H1 (cell line): ENCODE results near the gene EPB41L5. TPM values are rescaled to one million over a fixed set of nuclear protein-coding genes. Genes with fewer than 3 reads are reported as not detected.
A peak's percentile ranks its signal among the peaks of the same experiment; 100 is the strongest.

ENCODE experiments used
- CTCF ChIA-PET: fragments of 300-600 bp; sonication (Branson Sonifier 250); formaldehyde crosslinking; loops from one replicate; lab custom pipeline; 2021; ENCODE audit not compliant: partially characterized antibody; lab: Charles Lee
- POLR2A ChIA-PET: fragments of 300-600 bp; sonication (Branson Sonifier 250); formaldehyde crosslinking; loops from one replicate; lab custom pipeline; 2021; ENCODE audit warnings: inconsistent platforms; ENCODE audit not compliant: partially characterized antibody; lab: Charles Lee
- DNase-seq, 2 experiments: peaks; one replicate each; pipeline versions ENCODE4 v3.0.0 to v3.0.0-alpha.2; 2010 to 2022; ENCODE audit warnings: low spot score in 2 of 2, low read depth in 1 of 2, mixed read lengths in 1 of 2
- FAIRE-seq: peaks from 2 replicates; lab custom pipeline; 2011; peaks lifted over from hg19 to GRCh38; lab: Jason Lieb, UNC
- H2AFZ ChIP-seq: 2 replicates; pipeline ENCODE4 v1.8.1; 2012; ENCODE audit warnings: low read length, inconsistent platforms
- H2AK5ac ChIP-seq: 2 replicates; pipeline ENCODE4 v1.6.1; 2013; ENCODE audit warnings: low read depth, low read length
- H2BK120ac ChIP-seq: replicated peaks from 2 replicates; pipeline ENCODE3; 2013; ENCODE audit warnings: low read depth, low read length, inconsistent platforms
- H2BK12ac ChIP-seq: 2 replicates; pipeline ENCODE4 v1.6.1; 2013; ENCODE audit warnings: low read depth, low read length
- H2BK15ac ChIP-seq: 2 replicates; pipeline ENCODE4 v1.6.1; 2013; ENCODE audit warnings: low read length
- H2BK20ac ChIP-seq: 2 replicates; pipeline ENCODE4 v1.6.1; 2013; ENCODE audit warnings: low read length
- H2BK5ac ChIP-seq: 2 replicates; pipeline ENCODE4 v1.6.1; 2013; ENCODE audit warnings: low read depth, low read length
- H3K14ac ChIP-seq: 2 replicates; pipeline ENCODE4 v1.6.1; 2013; ENCODE audit warnings: inconsistent platforms; ENCODE audit not compliant: insufficient read length
- H3K18ac ChIP-seq: 2 replicates; pipeline ENCODE4 v1.6.1; 2013; ENCODE audit warnings: low read length; ENCODE audit errors: extremely low read depth
- H3K23ac ChIP-seq: 2 replicates; pipeline ENCODE4 v1.6.1; 2013; ENCODE audit warnings: inconsistent platforms; ENCODE audit not compliant: insufficient read length
- H3K23me2 ChIP-seq: 2 replicates; pipeline ENCODE4 v1.6.1; 2013; ENCODE audit warnings: low read depth, low read length
- H3K27ac ChIP-seq: 2 replicates; pipeline ENCODE4 v1.6.1; 2011; ENCODE audit warnings: low read depth, low read length, inconsistent platforms
- H3K27me3 ChIP-seq, 4 experiments: replicated peaks in 1 of 4; 1 replicate in 1 of 4; 2 replicates in 3 of 4; pipeline versions ENCODE4 v1.6.1 to v1.8.1; 2011 to 2013; ENCODE audit warnings: low read length in 3 of 4, mild to moderate bottlenecking in 3 of 4, inconsistent platforms in 2 of 4, mixed read lengths in 2 of 4, moderate library complexity in 1 of 4; ENCODE audit not compliant: control insufficient read depth in 3 of 4, insufficient read depth in 3 of 4; ENCODE audit errors: extremely low read depth in 1 of 4
- H3K36me3 ChIP-seq, 4 experiments: 2 replicates each; pipeline versions ENCODE4 v1.6.1 to v1.8.1; 2011 to 2013; ENCODE audit warnings: mild to moderate bottlenecking in 4 of 4, low read length in 3 of 4, moderate library complexity in 2 of 4, control low read depth in 1 of 4, inconsistent platforms in 1 of 4; ENCODE audit not compliant: insufficient read depth in 4 of 4, control insufficient read depth in 2 of 4
- H3K4ac ChIP-seq: replicated peaks from 2 replicates; pipeline ENCODE3; 2013; ENCODE audit warnings: low read length, low read depth, mixed read lengths, inconsistent platforms; ENCODE audit not compliant: insufficient read length
- H3K4me1 ChIP-seq, 4 experiments: replicated peaks in 1 of 4; 1 replicate in 1 of 4; 2 replicates in 3 of 4; pipeline versions ENCODE4 v1.6.1 to v1.8.1; 2011 to 2013; ENCODE audit warnings: low read length in 3 of 4, inconsistent platforms in 2 of 4, mixed read lengths in 1 of 4; ENCODE audit not compliant: insufficient read depth in 4 of 4, control insufficient read depth in 3 of 4
- H3K4me2 ChIP-seq, 2 experiments: 2 replicates each; pipeline versions ENCODE4 v1.6.1 to v1.8.1; 2011 to 2013; ENCODE audit warnings: low read depth in 2 of 2, low read length in 2 of 2, control low read depth in 1 of 2, inconsistent platforms in 1 of 2, mild to moderate bottlenecking in 1 of 2; ENCODE audit not compliant: insufficient read depth in 1 of 2
- H3K4me3 ChIP-seq, 4 experiments: fragments of 200-600, 300-600 bp in 1 of 4; sonication (generic), shearing (Covaris generic), sonication (Bioruptor Twin) in 1 of 4; 2 replicates each; pipeline versions ENCODE4 v1.5.1 to v1.8.1; 2011 to 2016; ENCODE audit warnings: low read length in 4 of 4, low read depth in 3 of 4, control low read depth in 2 of 4, inconsistent platforms in 2 of 4, mild to moderate bottlenecking in 2 of 4, mixed read lengths in 1 of 4, moderate library complexity in 1 of 4; ENCODE audit not compliant: insufficient read depth in 2 of 4; ENCODE audit errors: extremely low read depth in 1 of 4
- H3K56ac ChIP-seq: replicated peaks from 2 replicates; pipeline ENCODE3; 2013; ENCODE audit warnings: low read depth, mild to moderate bottlenecking, mixed read lengths, low read length, inconsistent platforms; ENCODE audit not compliant: insufficient read length
- H3K79me1 ChIP-seq: 2 replicates; pipeline ENCODE4 v1.6.1; 2013; ENCODE audit warnings: low read depth, low read length, control low read depth
- H3K79me2 ChIP-seq, 2 experiments: 2 replicates each; pipeline versions ENCODE4 v1.6.1 to v1.8.1; 2012 to 2013; ENCODE audit warnings: low read length in 2 of 2, mild to moderate bottlenecking in 2 of 2, inconsistent platforms in 1 of 2; ENCODE audit not compliant: insufficient read depth in 2 of 2, control insufficient read depth in 1 of 2
- H3K9ac ChIP-seq, 4 experiments: replicated peaks in 1 of 4; 1 replicate in 1 of 4; 2 replicates in 3 of 4; pipeline versions ENCODE4 v1.6.1 to v1.8.1; 2011 to 2013; ENCODE audit warnings: low read depth in 3 of 4, low read length in 3 of 4, control low read depth in 2 of 4, mild to moderate bottlenecking in 2 of 4, moderate library complexity in 2 of 4, inconsistent platforms in 1 of 4; ENCODE audit errors: extremely low read depth in 1 of 4
- H3K9me3 ChIP-seq, 2 experiments: 2 replicates each; pipeline versions ENCODE4 v1.6.1 to v1.8.1; 2012 to 2013; ENCODE audit warnings: mild to moderate bottlenecking in 2 of 2, moderate library complexity in 2 of 2, control low read depth in 1 of 2, inconsistent platforms in 1 of 2, low read depth in 1 of 2, low read length in 1 of 2, mixed read lengths in 1 of 2; ENCODE audit not compliant: insufficient read depth in 2 of 2
- H4K20me1 ChIP-seq, 2 experiments: replicated peaks in 1 of 2; 2 replicates each; pipeline versions ENCODE3 to v1.8.1; 2011 to 2013; ENCODE audit warnings: inconsistent platforms in 2 of 2, low read length in 2 of 2, mild to moderate bottlenecking in 1 of 2; ENCODE audit not compliant: insufficient read depth in 2 of 2, control insufficient read depth in 1 of 2
- H4K5ac ChIP-seq: 2 replicates; pipeline ENCODE4 v1.6.1; 2013; ENCODE audit warnings: low read length, low read depth, mixed read lengths, inconsistent platforms; ENCODE audit not compliant: insufficient read length
- H4K8ac ChIP-seq: 2 replicates; pipeline ENCODE4 v1.8.0; 2013; ENCODE audit warnings: mild to moderate bottlenecking, moderate library complexity, low read length, inconsistent platforms; ENCODE audit not compliant: insufficient read depth; ENCODE audit errors: extremely low read depth
- H4K91ac ChIP-seq: replicated peaks from 2 replicates; pipeline ENCODE3; 2013; ENCODE audit warnings: low read length, mixed read lengths, inconsistent platforms; ENCODE audit not compliant: insufficient read length
- CBX8 ChIP-seq: fragments of 300-800, 300-1000 bp; sonication (generic); IDR thresholded peaks from 2 replicates; pipeline ENCODE4 v1.7.1; 2016; ENCODE audit warnings: low read depth, low read length, borderline replicate concordance
- CTBP2 ChIP-seq: IDR thresholded peaks from 2 replicates; pipeline ENCODE4 v1.7.0; 2011; ENCODE audit warnings: borderline replicate concordance, mild to moderate bottlenecking, moderate library complexity, mixed read lengths, low read length; ENCODE audit not compliant: insufficient read depth, insufficient read length
- HDAC6 ChIP-seq: IDR thresholded peaks from one replicate; pipeline ENCODE4 v1.7.1; 2012; ENCODE audit warnings: low read depth, mild to moderate bottlenecking, inconsistent platforms, low read length, moderate library complexity
- JUN ChIP-seq: IDR thresholded peaks from 2 replicates; pipeline ENCODE4 v1.6.1; 2011; ENCODE audit warnings: low read depth, mild to moderate bottlenecking, improper control_type of control experiment, low read length
- KDM4A ChIP-seq: IDR thresholded peaks from one replicate; pipeline ENCODE4 v1.7.1; 2012; ENCODE audit warnings: low read depth, mild to moderate bottlenecking, moderate library complexity, low read length, inconsistent platforms; ENCODE audit not compliant: severe bottlenecking
- RFX5 ChIP-seq: IDR thresholded peaks from 2 replicates; pipeline ENCODE4 v1.6.1; 2011; ENCODE audit warnings: low read depth, low read length, improper control_type of control experiment, borderline replicate concordance
- SRF ChIP-seq: IDR thresholded peaks from 2 replicates; pipeline ENCODE4 v1.6.1; 2011; ENCODE audit warnings: mild to moderate bottlenecking, low read depth, low read length, moderate library complexity
- ZNF274 ChIP-seq: IDR thresholded peaks from 2 replicates; pipeline ENCODE4 v1.7.0; 2012; ENCODE audit warnings: low read length, borderline replicate concordance; ENCODE audit errors: extremely low read depth
- WGBS, 2 experiments: shearing (Covaris generic) in 1 of 2; methylation state at CpG; one replicate each; pipeline versions ENCODE4 v1.1.6 to v1.1.7; 2013 to 2015; ENCODE audit warnings: low lambda C conversion rate in 2 of 2, mixed read lengths in 2 of 2, inconsistent platforms in 1 of 2, low coverage in 1 of 2, missing lambda C conversion rate in 1 of 2; ENCODE audit not compliant: insufficient replicate concordance in 2 of 2, insufficient coverage in 1 of 2, insufficient read length in 1 of 2; ENCODE audit errors: extremely low coverage in 1 of 2, missing lambda C conversion rate in 1 of 2; 5-methylcytosine and 5-hydroxymethylcytosine counted together
- polyA plus RNA-seq, 7 experiments: library from polyadenylated mRNA; depleted of rRNA in 3 of 7; stranded (reverse) in 5 of 7; unstranded in 2 of 7; fragments of >200 nt in 5 of 7; fragments of 200-250 nt in 2 of 7; gene quantifications; 1 replicate in 5 of 7; 2 replicates in 1 of 7; 4 replicates in 1 of 7; pipeline versions ENCODE4 v1.2.1 to v1.2.3, GENCODE V29; 2011 to 2013; ENCODE audit warnings: missing spikeins in 2 of 7, mixed read lengths in 2 of 7
- total RNA-seq: library from RNA; stranded (reverse); fragmentation: NEBNext Ultra II Directional; extraction: Animal tissue kit (Norgen Biotek cat#: 25700); gene quantifications from 2 replicates; pipeline ENCODE4 v1.2.1, GENCODE V29; 2021

EPB41L5 gene
- total and polyA plus RNA-seq, 2 of the 8 experiments (the other 6 are each of a cell fraction or from before 2014, with no cell fraction given), result 13.5 to 32.3 TPM

DNA sequence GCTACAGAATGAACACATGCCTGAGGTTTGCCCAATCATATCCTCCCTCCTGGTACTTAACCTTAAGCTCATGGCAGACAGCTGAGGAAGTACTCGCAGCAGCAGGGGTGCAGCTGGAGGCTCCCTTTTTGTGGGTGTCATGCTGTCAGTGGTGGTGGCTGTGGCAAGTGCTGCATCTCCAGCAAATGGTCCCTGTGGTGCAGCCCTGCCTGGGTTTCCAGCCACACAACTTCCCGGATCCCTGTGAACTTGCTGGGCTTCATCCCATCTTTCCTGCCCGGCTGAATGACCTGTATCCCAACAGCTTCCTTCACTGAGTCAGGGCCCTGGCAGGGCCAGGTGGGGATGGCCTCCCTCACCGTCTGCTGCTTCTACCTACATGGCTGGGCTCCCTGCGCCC is 205.3 kb downstream of the EPB41L5 start:
- no peak overlapping the region for H3K4me2 ChIP-seq
- H3K27me3 ChIP-seq, result peaks cover 6 to 13% (median 12%) of the 10 kb centered on the region in 4 experiments
- H3K14ac ChIP-seq, result no peak overlapping the region
- peaks cover 0 to 4% (median under 1%) of the 10 kb centered on the region in 4 experiments; a peak in 2 of 7 replicates for H3K4me1 ChIP-seq
- ChIA-PET CTCF (interaction anchor here (1.1 to 4.9 kb wide), 5 partner anchors 10 to 96 kb away, joined by 3 to 32 read pairs (median 12); no protein-coding TSS in a partner anchor), POLR2A (no interaction called here)
- H3K4ac ChIP-seq, result no peak overlapping the region
- H3K23ac ChIP-seq, result no peak overlapping the region
- no peak overlapping the region for H2AK5ac ChIP-seq
- H3K23me2 ChIP-seq, result no peaks in the 10 kb centered on the region; the same call in 1 of the 2 replicates
- FAIRE-seq, result no peak
- H4K5ac ChIP-seq, result no peak overlapping the region
- H3K36me3 ChIP-seq, result peaks cover 0 to 6% (median 0%) of the 10 kb centered on the region in 4 experiments; a peak in 3 of 8 replicates
- H3K27ac ChIP-seq, result no peak overlapping the region
- H4K8ac ChIP-seq, result 0 out of 2 replicates have a peak overlapping the region, but pooled peaks have one; percentile 8
- H3K79me2 ChIP-seq, result peaks cover 0 to 2% of the 10 kb centered on the region in 2 experiments; a peak in 1 of 4 replicates
- no peak overlapping the region for H3K4me3 ChIP-seq
- WGBS, 2 experiments, result 91% methylated on average over 5 of the region's 5 CpGs; no CpG with 5 or more reads in 1 of the 2 experiments
- no peaks in the 10 kb centered on the region for H3K79me1 ChIP-seq
- no peak overlapping the region for H3K9ac ChIP-seq
- H4K91ac ChIP-seq, result no peak overlapping the region
- H2BK12ac ChIP-seq, result no peak overlapping the region
- no peak overlapping the region for H2AFZ ChIP-seq
- H2BK120ac ChIP-seq, result no peak overlapping the region
- H2BK5ac ChIP-seq, result no peak overlapping the region
- no peak overlapping the region for H2BK20ac ChIP-seq
- H4K20me1 ChIP-seq, result peaks cover 3 to 8% of the 10 kb centered on the region in 2 experiments
- H3K18ac ChIP-seq, result no peak overlapping the region
- H2BK15ac ChIP-seq, result no peak overlapping the region
- H3K9me3 ChIP-seq, result peaks cover 7 to 9% of the 10 kb centered on the region in 2 experiments
- DNase-seq, result no peak
- no peak overlapping the region for H3K56ac ChIP-seq
- TF ChIP-seq JUN, result no peak
- no peak for TF ChIP-seq CTBP2
- TF ChIP-seq HDAC6, result no peak
- no peak for TF ChIP-seq SRF
- no peak for TF ChIP-seq CBX8
- no peak for TF ChIP-seq ZNF274
- TF ChIP-seq RFX5, result no peak
- no peak for TF ChIP-seq KDM4A
